ENCODE results near the gene RAB11FIP4.

Gene RAB11FIP4

DNA sequence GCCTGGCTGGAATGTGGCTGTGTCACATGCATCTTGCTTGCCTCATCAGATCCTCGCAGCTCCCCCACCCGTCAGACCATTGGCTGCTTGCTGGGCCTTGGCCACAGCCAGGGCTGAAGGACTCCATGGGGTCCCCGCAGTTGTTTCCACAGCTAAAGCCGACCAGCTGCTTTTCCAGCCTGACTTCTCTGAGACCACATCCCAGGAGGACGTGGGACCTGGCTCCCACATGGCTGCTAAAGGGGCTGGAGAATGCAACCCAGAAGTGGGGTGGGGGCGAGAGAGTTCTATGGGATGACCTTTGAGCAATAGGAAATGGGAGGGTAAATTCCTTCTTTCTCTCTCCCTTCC is 193.8 kb downstream of the RAB11FIP4 start:
- no peak for DNase-seq (ENCODE audit: low spot score)
- TF ChIP-seq, protein P1, sequence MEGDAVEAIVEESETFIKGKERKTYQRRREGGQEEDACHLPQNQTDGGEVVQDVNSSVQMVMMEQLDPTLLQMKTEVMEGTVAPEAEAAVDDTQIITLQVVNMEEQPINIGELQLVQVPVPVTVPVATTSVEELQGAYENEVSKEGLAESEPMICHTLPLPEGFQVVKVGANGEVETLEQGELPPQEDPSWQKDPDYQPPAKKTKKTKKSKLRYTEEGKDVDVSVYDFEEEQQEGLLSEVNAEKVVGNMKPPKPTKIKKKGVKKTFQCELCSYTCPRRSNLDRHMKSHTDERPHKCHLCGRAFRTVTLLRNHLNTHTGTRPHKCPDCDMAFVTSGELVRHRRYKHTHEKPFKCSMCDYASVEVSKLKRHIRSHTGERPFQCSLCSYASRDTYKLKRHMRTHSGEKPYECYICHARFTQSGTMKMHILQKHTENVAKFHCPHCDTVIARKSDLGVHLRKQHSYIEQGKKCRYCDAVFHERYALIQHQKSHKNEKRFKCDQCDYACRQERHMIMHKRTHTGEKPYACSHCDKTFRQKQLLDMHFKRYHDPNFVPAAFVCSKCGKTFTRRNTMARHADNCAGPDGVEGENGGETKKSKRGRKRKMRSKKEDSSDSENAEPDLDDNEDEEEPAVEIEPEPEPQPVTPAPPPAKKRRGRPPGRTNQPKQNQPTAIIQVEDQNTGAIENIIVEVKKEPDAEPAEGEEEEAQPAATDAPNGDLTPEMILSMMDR (IDR thresholded peaks at IDR 0.05) = no peak
- Histone ChIP-seq H3K27ac (no peak overlapping the region), H3K4me3 (no peak overlapping the region)

- Histone ChIP-seq H3K27ac (peak overlapping the region; percentile 65 to 71), H3K4me3 (no peak overlapping the region)
- no peak for DNase-seq (ENCODE audit: low spot score)
- TF ChIP-seq, protein P1 (IDR thresholded peaks at IDR 0.05) = no peak
Measured at GRCh38 chr17:31586946-31587345, 195.5 kb downstream of the RAB11FIP4 start.

GRCh38 chr17:31587462-31587861 is 196.0 kb downstream of the RAB11FIP4 start:
- TF ChIP-seq, protein P1 (IDR thresholded peaks at IDR 0.05) = no peak
- no peak for DNase-seq (ENCODE audit: low spot score)
- no peak overlapping the region for H3K4me3 ChIP-seq
- H3K27ac ChIP-seq = peak overlapping the region; percentile 65 to 71

All from coronary artery (tissue), 2 donors.